ENCODE measurements around the gene FNBP1.

DNA sequence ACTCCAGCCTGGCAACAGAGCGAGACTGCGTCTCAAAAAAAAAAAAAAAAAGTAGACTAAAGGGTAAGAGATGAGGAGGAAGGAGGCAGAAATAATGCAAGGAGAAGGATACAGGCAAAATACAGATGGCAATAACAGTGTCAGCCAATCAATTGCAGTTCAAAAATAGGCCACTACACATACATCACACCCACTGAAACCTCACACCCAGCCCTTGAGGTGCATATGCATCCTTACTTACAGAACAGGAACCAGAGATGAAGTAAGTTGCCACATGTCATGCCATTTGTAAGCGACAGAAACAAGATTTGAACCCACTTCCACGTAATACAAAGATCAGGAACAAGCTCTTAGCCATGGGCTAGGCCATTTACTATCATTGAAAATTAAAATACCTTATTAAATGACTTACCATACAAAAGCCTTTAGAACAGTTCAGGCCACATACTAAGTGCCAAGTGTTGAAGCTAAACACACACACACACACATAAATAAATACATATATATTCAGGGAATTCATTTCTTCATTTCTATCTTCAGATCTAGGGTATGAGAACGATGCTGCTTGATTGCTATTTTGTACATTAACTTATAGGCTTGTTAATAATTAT, 98.4 kb downstream of the FNBP1 start:
- TF ChIP-seq, protein P1, sequence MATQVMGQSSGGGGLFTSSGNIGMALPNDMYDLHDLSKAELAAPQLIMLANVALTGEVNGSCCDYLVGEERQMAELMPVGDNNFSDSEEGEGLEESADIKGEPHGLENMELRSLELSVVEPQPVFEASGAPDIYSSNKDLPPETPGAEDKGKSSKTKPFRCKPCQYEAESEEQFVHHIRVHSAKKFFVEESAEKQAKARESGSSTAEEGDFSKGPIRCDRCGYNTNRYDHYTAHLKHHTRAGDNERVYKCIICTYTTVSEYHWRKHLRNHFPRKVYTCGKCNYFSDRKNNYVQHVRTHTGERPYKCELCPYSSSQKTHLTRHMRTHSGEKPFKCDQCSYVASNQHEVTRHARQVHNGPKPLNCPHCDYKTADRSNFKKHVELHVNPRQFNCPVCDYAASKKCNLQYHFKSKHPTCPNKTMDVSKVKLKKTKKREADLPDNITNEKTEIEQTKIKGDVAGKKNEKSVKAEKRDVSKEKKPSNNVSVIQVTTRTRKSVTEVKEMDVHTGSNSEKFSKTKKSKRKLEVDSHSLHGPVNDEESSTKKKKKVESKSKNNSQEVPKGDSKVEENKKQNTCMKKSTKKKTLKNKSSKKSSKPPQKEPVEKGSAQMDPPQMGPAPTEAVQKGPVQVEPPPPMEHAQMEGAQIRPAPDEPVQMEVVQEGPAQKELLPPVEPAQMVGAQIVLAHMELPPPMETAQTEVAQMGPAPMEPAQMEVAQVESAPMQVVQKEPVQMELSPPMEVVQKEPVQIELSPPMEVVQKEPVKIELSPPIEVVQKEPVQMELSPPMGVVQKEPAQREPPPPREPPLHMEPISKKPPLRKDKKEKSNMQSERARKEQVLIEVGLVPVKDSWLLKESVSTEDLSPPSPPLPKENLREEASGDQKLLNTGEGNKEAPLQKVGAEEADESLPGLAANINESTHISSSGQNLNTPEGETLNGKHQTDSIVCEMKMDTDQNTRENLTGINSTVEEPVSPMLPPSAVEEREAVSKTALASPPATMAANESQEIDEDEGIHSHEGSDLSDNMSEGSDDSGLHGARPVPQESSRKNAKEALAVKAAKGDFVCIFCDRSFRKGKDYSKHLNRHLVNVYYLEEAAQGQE (IDR thresholded peaks at IDR 0.05), result no peak
- TF ChIP-seq EP300 (IDR thresholded peaks at IDR 0.05), result no peak
- TF ChIP-seq, protein P2, sequence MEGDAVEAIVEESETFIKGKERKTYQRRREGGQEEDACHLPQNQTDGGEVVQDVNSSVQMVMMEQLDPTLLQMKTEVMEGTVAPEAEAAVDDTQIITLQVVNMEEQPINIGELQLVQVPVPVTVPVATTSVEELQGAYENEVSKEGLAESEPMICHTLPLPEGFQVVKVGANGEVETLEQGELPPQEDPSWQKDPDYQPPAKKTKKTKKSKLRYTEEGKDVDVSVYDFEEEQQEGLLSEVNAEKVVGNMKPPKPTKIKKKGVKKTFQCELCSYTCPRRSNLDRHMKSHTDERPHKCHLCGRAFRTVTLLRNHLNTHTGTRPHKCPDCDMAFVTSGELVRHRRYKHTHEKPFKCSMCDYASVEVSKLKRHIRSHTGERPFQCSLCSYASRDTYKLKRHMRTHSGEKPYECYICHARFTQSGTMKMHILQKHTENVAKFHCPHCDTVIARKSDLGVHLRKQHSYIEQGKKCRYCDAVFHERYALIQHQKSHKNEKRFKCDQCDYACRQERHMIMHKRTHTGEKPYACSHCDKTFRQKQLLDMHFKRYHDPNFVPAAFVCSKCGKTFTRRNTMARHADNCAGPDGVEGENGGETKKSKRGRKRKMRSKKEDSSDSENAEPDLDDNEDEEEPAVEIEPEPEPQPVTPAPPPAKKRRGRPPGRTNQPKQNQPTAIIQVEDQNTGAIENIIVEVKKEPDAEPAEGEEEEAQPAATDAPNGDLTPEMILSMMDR (IDR thresholded peaks at IDR 0.05), result no peak
- TF ChIP-seq, protein P3, sequence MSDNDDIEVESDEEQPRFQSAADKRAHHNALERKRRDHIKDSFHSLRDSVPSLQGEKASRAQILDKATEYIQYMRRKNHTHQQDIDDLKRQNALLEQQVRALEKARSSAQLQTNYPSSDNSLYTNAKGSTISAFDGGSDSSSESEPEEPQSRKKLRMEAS (IDR thresholded peaks at IDR 0.05), result no peak
- no peak for TF ChIP-seq MYC (IDR thresholded peaks at IDR 0.05; ENCODE audit: borderline replicate concordance, low read length)
- TF ChIP-seq POLR2AphosphoS2 (conservative IDR thresholded peaks at IDR 0.05; ENCODE audit: low read length), result no peak
- no peak for TF ChIP-seq POLR2A (IDR thresholded peaks at IDR 0.05; ENCODE audit: low read length)
- TF ChIP-seq, protein P4, sequence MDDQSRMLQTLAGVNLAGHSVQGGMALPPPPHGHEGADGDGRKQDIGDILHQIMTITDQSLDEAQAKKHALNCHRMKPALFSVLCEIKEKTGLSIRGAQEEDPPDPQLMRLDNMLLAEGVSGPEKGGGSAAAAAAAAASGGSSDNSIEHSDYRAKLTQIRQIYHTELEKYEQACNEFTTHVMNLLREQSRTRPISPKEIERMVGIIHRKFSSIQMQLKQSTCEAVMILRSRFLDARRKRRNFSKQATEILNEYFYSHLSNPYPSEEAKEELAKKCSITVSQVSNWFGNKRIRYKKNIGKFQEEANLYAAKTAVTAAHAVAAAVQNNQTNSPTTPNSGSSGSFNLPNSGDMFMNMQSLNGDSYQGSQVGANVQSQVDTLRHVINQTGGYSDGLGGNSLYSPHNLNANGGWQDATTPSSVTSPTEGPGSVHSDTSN (IDR thresholded peaks at IDR 0.05), result no peak
- TF ChIP-seq, protein P5, sequence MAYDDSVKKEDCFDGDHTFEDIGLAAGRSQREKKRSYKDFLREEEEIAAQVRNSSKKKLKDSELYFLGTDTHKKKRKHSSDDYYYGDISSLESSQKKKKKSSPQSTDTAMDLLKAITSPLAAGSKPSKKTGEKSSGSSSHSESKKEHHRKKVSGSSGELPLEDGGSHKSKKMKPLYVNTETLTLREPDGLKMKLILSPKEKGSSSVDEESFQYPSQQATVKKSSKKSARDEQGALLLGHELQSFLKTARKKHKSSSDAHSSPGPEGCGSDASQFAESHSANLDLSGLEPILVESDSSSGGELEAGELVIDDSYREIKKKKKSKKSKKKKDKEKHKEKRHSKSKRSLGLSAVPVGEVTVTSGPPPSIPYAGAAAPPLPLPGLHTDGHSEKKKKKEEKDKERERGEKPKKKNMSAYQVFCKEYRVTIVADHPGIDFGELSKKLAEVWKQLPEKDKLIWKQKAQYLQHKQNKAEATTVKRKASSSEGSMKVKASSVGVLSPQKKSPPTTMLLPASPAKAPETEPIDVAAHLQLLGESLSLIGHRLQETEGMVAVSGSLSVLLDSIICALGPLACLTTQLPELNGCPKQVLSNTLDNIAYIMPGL (CRISPR knock-in tag; IDR thresholded peaks at IDR 0.05; ENCODE audit: borderline replicate concordance), result no peak
- no peak for TF ChIP-seq GATA3 (IDR thresholded peaks at IDR 0.05; ENCODE audit: borderline replicate concordance)
- no peak for TF ChIP-seq JUN (IDR thresholded peaks at IDR 0.05)
